ENCODE data around the gene SCNM1. TPM values are rescaled to one million over a fixed set of nuclear protein-coding genes. Genes with fewer than 3 reads are reported as not detected.

SCNM1 gene
- polyA plus RNA-seq, 1 donor (not counting 4 experiments of a cell fraction or from before 2014, with no cell fraction given), result 26.2 TPM

DNA sequence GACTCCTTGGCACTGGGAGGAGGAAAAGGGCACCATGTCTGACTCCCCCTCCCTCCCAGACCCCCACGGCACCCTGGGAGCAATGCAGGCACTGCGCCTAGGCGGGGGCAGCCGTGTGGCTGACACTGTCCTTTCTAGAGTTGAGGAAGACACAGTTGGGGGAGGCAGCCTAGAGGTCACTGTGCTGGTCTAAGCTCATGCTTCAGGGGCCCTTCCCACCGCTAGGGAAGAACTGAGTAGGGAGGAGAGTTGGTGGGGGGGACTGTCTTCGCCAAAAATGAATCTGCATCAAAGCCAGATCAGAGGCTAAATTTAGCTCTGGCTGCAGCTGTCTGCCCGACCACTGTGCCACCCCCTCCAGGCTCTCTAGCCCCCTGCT is 22.9 kb upstream of the SCNM1 start:
- H3K9me3 ChIP-seq (ENCODE audit: control insufficient read depth, low read depth, low read length), result no peaks in the 10 kb centered on the region
- H3K4me2 ChIP-seq (ENCODE audit: control insufficient read depth, extremely low read depth, insufficient read depth, low read depth, low read length), result no peak overlapping the region
- H3K27ac ChIP-seq (ENCODE audit: control insufficient read depth, insufficient read depth, low read length), result no peak overlapping the region
- H3K79me2 ChIP-seq (ENCODE audit: control insufficient read depth, insufficient read depth, low read length), result no peaks in the 10 kb centered on the region
- H2AFZ ChIP-seq (ENCODE audit: control insufficient read depth, low read length), result no peak overlapping the region
- H3K9me1 ChIP-seq (ENCODE audit: control insufficient read depth, extremely low read depth, insufficient read depth, low read length), result no peaks in the 10 kb centered on the region
- DNase-seq (ENCODE audit: low read depth, low spot score), result no peak
- no peak overlapping the region for H3K4me3 ChIP-seq (ENCODE audit: control insufficient read depth in 2 of 3, extremely low read depth in 1 of 3, insufficient read depth in 2 of 3, low read depth in 1 of 3, low read length in 3 of 3)
- H4K20me1 ChIP-seq (ENCODE audit: control insufficient read depth, extremely low read depth, insufficient read depth, low read length), result no peaks in the 10 kb centered on the region
- peaks cover 15% of the 10 kb centered on the region for H3K4me1 ChIP-seq (ENCODE audit: control insufficient read depth, extremely low read depth, insufficient read depth, low read length)
- no peak overlapping the region for H3K9ac ChIP-seq (ENCODE audit: control insufficient read depth, extremely low read depth, insufficient read depth, low read length)
- no peak for TF ChIP-seq EZH2 (IDR thresholded peaks at IDR 0.05; ENCODE audit: low read length)
- no peak for TF ChIP-seq CTCF (optimal IDR thresholded peaks at IDR 0.05 in 1 of 3, IDR thresholded peaks at IDR 0.05 in 1 of 3, conservative IDR thresholded peaks at IDR 0.05 in 1 of 3; ENCODE audit: extremely low read depth in 1 of 3, insufficient read depth in 2 of 3, low read length in 3 of 3)
- peaks cover 15% of the 10 kb centered on the region for H3K27me3 ChIP-seq (ENCODE audit: control insufficient read depth, extremely low read depth, insufficient read depth, low read length)
- no peak for FAIRE-seq
- no peaks in the 10 kb centered on the region for H3K36me3 ChIP-seq (ENCODE audit: control insufficient read depth in 2 of 2, extremely low read depth in 1 of 2, insufficient read depth in 2 of 2, low read length in 2 of 2)
- dilution Hi-C loops (cut with MboI; ENCODE audit: extremely low pct_ligation_motif_present, low sequenced_read_pairs), result no loop called here

- TF ChIP-seq EZH2 (IDR thresholded peaks at IDR 0.05; ENCODE audit: low read length), result no peak
- no peak for TF ChIP-seq CTCF (optimal IDR thresholded peaks at IDR 0.05 in 1 of 3, IDR thresholded peaks at IDR 0.05 in 1 of 3, conservative IDR thresholded peaks at IDR 0.05 in 1 of 3; ENCODE audit: extremely low read depth in 1 of 3, insufficient read depth in 2 of 3, low read length in 3 of 3)
Measured at GRCh38 chr1:151143986-151144385, 22.0 kb upstream of the SCNM1 start.

More at GRCh38 chr1:151143986-151144385, 22.0 kb upstream of the SCNM1 start:
- H3K36me3 ChIP-seq (ENCODE audit: control insufficient read depth in 2 of 2, extremely low read depth in 1 of 2, insufficient read depth in 2 of 2, low read length in 2 of 2), result no peaks in the 10 kb centered on the region
- H3K27ac ChIP-seq (ENCODE audit: control insufficient read depth, insufficient read depth, low read length), result no peak overlapping the region
- no peak overlapping the region for H2AFZ ChIP-seq (ENCODE audit: control insufficient read depth, low read length)
- H3K9me3 ChIP-seq (ENCODE audit: control insufficient read depth, low read depth, low read length), result no peaks in the 10 kb centered on the region
- DNase-seq (ENCODE audit: low read depth, low spot score), result no peak
- H3K27me3 ChIP-seq (ENCODE audit: control insufficient read depth, extremely low read depth, insufficient read depth, low read length), result peaks cover 15% of the 10 kb centered on the region
- no peaks in the 10 kb centered on the region for H3K9me1 ChIP-seq (ENCODE audit: control insufficient read depth, extremely low read depth, insufficient read depth, low read length)
- FAIRE-seq, result no peak
- no peaks in the 10 kb centered on the region for H4K20me1 ChIP-seq (ENCODE audit: control insufficient read depth, extremely low read depth, insufficient read depth, low read length)
- no peaks in the 10 kb centered on the region for H3K79me2 ChIP-seq (ENCODE audit: control insufficient read depth, insufficient read depth, low read length)
- H3K4me1 ChIP-seq (ENCODE audit: control insufficient read depth, extremely low read depth, insufficient read depth, low read length), result peaks cover 15% of the 10 kb centered on the region
- H3K4me3 ChIP-seq (ENCODE audit: control insufficient read depth in 2 of 3, extremely low read depth in 1 of 3, insufficient read depth in 2 of 3, low read depth in 1 of 3, low read length in 3 of 3), result no peak overlapping the region
- dilution Hi-C loops (cut with MboI; ENCODE audit: extremely low pct_ligation_motif_present, low sequenced_read_pairs), result no loop called here
- H3K4me2 ChIP-seq (ENCODE audit: control insufficient read depth, extremely low read depth, insufficient read depth, low read depth, low read length), result no peak overlapping the region
- no peak overlapping the region for H3K9ac ChIP-seq (ENCODE audit: control insufficient read depth, extremely low read depth, insufficient read depth, low read length)
